Measurements from ENCODE around the gene HS6ST3.

DNA sequence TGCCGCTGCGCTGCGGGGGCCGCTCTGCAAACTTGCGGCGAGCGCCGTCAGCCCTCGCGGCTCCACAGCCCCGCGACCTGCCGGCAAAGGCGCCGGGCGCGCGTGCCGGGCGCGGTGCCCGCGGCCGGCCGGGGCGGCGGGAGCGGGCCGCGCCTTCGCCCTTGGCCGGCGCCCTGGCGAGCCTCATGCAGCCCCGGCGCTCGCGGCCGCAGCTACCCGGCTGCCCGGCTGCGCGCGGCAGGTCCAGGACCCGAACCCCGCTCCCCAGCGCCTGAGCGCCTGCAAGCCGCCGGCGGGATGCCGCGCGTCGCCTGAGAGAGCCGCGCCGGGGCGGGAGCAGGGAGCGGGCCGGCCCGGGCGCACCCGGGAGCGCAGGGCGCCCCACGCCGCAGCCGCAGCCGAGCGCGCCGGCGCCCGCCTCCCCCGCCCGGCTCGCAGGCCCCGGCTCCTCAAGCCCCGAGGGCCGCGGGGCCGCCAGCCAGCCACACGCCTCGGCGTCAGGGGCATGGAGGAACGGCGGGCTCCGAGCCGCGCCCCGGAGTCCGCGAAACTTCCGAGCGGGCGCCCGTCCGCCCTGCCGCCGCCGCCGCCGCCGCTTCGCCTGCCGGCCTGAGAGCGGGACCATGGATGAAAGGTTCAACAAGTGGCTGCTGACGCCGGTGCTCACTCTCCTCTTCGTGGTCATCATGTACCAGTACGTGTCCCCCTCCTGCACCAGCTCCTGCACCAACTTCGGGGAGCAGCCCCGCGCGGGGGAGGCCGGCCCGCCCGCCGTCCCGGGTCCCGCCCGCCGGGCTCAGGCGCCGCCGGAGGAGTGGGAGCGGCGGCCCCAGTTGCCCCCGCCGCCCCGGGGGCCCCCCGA is 564 bp downstream of the HS6ST3 start:
- TF ChIP-seq POLR2AphosphoS5 (IDR thresholded peaks at IDR 0.05), result no peak
- TF ChIP-seq, protein P1, sequence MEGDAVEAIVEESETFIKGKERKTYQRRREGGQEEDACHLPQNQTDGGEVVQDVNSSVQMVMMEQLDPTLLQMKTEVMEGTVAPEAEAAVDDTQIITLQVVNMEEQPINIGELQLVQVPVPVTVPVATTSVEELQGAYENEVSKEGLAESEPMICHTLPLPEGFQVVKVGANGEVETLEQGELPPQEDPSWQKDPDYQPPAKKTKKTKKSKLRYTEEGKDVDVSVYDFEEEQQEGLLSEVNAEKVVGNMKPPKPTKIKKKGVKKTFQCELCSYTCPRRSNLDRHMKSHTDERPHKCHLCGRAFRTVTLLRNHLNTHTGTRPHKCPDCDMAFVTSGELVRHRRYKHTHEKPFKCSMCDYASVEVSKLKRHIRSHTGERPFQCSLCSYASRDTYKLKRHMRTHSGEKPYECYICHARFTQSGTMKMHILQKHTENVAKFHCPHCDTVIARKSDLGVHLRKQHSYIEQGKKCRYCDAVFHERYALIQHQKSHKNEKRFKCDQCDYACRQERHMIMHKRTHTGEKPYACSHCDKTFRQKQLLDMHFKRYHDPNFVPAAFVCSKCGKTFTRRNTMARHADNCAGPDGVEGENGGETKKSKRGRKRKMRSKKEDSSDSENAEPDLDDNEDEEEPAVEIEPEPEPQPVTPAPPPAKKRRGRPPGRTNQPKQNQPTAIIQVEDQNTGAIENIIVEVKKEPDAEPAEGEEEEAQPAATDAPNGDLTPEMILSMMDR (IDR thresholded peaks at IDR 0.05), result no peak
